Ureter (tissue), 1 donor: ENCODE measurements around the gene CHPT1. TPM values are rescaled to one million over a fixed set of nuclear protein-coding genes. Genes with fewer than 3 reads are reported as not detected.

ENCODE experiments used
- DNase-seq: peaks from one replicate; pipeline ENCODE4 v3.0.0-alpha.2; 2020; ENCODE audit warnings: low spot score
- total RNA-seq: library from RNA; stranded (reverse); gene quantifications from one replicate; pipeline ENCODE4 v1.2.4, GENCODE V29; 2023
- donor health status: DM: yes; HTN: yes; CAD: no.

Gene CHPT1
- total RNA-seq, 1 donor from 2014 or later = 49.9 TPM

DNA sequence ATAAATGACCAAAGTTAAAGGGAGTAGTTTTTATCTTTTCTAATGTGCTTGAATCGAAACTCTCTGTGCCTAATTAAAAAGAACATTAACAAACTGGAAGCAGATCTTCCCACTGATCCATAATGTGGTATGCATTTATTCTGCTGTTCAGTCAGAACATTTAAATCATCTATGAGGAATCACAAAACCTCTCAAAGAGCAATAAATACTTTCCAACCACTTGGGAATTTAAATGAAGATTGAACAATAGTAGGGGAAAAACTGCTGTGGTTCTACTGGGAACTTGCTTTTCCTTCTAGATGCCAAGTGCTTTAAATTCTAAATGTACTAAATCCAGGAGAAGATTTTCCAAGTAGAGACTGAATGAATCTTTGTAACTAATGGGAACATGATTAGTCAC lies 12.3 kb upstream of the CHPT1 start:
- DNase-seq = no peak

GRCh38 chr12:101686176-101686575 lies 11.3 kb upstream of the CHPT1 start:
- no peak for DNase-seq

DNA sequence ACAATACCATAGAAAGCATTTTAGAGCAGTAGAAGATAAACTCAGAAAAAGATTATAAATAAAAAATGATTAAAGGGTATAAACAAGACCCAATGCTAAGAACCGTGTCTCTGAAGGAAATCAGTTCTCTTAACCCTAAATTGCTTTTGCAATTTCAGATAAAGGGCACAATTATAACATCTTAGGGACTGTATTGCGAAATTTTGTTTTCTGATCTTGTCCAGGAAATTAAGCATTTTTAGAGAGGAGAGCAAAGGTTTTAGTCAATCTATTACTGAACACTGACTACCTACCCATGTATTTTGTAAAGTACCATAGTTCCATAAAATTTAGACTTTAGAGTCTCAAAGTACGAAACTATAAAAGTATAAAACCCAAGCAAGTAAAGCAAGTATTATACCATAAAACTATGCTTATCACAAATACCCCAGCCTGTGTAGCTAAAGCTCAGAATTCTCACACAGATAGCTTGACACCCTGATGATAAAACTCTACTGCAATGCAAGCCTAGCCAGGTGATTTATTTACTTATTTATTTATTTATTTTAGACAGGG lies 6.8 kb upstream of the CHPT1 start:
- DNase-seq = no peak

DNA sequence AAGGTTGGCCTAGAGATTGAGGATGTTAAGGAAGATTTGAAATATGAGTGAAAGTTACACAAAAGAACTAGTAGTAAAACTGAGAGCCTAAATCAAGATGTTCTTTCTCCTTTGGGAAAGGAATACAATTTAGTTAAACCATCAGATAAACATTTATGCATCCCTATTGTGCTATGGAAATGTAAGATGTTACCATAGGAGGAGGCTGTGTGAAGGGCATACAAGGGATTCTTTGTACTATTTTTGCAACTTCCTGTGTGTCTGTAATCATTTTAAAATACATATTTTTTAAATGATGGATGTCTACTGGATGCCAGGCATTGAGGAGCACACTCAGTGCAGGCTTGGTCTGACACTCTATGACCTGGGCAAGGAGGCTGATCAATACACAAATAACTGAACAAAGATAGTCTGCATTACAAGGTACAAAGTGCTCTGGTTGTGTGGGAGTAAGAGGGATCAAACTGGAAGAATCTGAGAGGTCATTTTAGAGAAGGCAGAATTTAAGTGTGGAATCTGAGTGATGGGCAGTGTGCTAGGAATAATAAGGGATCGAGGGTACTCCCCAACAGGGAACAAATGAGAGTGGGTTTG lies 5.8 kb upstream of the CHPT1 start:
- DNase-seq = no peak

GRCh38 chr12:101694297-101694848 lies 3.1 kb upstream of the CHPT1 start:
- DNase-seq = no peak

- DNase-seq = no peak
Measured at GRCh38 chr12:101694986-101695385, 2.5 kb upstream of the CHPT1 start.

GRCh38 chr12:101695706-101696105 lies 1.7 kb upstream of the CHPT1 start:
- no peak for DNase-seq

DNA sequence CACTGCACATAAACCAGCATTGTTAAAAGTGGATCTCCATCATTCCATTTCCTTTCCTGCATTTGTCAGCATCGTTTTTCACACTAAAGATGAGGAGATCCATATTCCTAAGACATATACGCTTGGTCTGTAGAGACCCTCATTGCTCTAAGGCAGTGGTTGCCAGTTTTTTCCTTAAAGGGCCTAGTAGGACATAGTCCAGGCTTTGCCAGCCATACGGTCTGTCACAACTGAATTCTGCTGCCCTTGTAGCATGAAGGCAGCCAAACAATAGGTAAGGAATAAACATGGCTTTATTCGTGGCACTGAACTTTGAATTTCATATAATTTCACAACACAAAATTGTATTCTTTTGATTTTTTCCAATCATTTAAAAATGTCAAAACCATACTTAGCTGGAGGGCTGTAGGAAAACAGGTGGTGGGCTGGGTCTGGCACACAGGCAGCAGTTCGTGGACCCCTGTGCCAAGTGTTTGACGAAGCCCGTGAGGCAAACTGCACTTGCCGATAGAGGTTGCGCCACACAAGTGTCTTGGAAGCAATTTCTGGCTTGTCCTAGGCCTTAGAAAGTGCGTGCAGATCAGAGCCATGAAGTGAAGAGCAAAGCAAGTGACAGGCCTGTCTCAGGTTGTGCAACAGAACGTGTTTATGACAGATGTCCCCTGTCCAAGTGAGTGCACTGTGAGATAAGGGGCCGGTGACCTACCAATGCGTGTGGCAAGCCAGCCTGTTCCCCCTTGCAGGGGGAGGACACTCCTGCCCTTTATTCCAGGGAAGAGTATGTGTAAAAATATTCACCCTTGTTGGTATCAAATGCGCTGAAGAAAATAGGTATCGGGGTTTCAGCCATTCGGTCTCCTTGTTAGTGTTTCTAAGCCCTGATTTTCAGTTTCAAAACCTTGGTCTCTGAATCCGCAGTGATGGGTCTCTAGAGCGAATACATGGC lies 916 bp upstream of the CHPT1 start:
- peak; percentile 46 for DNase-seq

- DNase-seq = peak; percentile 54
Measured at GRCh38 chr12:101697930-101698799, 725 bp downstream of the CHPT1 start.

DNA sequence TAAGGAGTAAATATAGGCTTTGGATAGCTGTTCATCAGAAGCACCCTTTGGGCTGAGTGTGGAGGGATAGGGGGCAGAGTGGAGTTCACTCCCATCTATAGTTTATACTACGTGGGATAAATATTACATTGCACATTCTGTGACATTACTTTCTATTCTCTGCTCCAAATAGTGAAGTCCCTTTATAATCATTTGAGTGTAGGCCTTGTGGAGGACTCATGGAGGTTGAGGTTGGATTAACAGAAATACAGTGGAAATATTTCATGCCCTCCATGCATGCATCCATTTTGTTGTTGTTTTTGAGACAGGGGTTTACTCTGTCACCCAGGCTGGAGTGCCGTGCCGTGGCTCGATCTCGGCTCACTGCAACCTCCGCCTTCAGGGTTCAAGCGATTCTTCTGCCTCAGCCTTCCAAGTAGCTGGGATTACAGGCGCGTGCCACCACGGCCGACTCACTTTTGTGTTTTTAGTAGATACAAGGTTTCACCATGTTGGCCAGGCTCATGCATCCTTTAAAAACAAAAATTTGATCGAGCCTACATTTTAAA lies 1.4 kb downstream of the CHPT1 start:
- no peak for DNase-seq

DNA sequence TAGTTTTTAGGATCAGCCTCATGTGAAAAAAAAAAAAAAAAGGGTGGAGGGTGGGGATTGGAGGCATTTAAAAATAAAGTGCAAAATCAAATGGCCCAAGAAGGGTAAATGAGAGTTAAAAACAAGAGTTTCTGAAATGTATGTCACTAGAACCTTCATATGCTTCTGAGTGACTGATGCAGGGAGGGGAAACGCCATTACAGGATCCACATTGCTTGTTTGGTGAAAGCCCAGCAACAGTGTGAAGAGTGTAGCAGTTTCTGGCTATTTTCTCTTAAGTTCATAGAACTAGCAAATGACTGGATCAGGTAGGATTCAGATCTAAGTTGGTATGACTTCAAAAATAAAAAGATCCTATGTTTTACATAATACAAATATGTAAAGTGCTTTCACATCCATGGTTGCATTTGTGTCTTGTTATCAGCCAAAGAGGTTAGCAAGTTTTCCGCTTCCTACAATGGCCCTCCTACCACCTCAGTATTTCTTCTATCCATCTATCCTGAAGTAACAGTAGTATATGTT lies 2.9 kb downstream of the CHPT1 start:
- no peak for DNase-seq

DNA sequence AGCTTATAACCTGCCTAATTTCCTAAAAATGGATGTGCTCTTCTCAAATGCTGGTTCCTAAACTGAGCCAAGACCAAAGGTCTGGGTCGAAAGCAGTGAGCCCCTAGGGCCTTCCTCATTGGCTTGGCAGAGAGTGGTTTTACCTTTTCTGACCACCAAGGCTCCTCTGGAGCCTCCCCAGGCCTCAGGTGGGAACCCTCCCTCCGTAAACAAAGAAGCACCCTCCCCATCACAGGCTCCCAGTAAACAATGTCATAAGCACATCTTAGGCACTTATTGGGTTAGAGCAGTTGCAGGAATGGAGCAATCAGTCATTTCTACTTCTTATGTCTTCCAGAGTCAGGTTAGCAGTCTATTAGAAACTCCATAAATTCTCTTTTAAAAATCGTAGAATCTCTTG lies 6.0 kb downstream of the CHPT1 start:
- no peak for DNase-seq

- no peak for DNase-seq
Measured at GRCh38 chr12:101706403-101706802, 9.0 kb downstream of the CHPT1 start.

- no peak for DNase-seq
Measured at GRCh38 chr12:101707131-101707782, 9.8 kb downstream of the CHPT1 start.

DNA sequence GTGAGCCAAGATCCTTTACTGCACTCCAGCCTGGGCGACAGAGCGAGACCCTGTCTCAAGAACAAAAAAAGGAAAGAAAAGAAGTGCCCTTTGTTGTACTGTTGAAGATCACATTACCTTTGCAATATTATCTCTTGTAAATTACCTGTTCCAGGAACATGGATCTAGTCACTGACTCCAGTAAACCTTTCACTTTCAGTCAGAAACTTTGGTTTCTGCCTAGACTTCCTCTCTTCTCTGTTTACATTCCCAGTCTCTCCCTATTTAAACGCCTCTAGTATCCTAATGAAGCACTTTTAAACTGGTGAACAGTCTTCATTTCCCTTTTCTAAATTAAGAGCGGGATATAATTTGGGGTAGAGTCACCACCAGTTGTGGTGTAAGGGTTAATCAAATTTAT lies 12.8 kb downstream of the CHPT1 start:
- DNase-seq = no peak

- DNase-seq = no peak
Measured at GRCh38 chr12:101713059-101713682, 15.7 kb downstream of the CHPT1 start.

DNA sequence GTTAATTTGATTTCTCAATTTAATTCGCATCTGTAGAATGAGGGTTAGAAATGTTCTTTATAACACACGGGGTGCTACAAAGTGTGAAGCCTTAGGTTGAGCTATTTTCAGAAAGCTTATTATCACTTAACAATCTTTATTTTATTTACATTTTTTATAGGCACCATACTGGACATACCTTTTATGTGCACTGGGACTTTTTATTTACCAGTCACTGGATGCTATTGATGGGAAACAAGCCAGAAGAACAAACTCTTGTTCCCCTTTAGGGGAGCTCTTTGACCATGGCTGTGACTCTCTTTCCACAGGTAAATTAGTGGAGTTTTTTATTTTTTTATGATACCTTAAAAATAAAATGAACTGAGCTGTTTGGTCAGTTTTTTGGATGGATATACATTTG lies 16.5 kb downstream of the CHPT1 start:
- DNase-seq = no peak

GRCh38 chr12:101714877-101715444 lies 17.5 kb downstream of the CHPT1 start:
- no peak for DNase-seq

- DNase-seq = no peak
Measured at GRCh38 chr12:101719566-101719965, 22.1 kb downstream of the CHPT1 start.

GRCh38 chr12:101720118-101720517 lies 22.7 kb downstream of the CHPT1 start:
- DNase-seq = no peak
